KG1 (cell line): Measurements from ENCODE around the gene PITHD1.
"Not testable (repeated sequence)": the region's sequence is repeated elsewhere in the genome, so short reads cannot be mapped to it uniquely, and the experiment has no call there.

Experiments
- DNase-seq: peaks from one replicate; lab custom pipeline; 2025; lab: John Stamatoyannopoulos, UW

Gene PITHD1

GRCh38 chr1:23799255-23799569, 21.0 kb downstream of the PITHD1 start:
- DNase-seq: no peak

GRCh38 chr1:23799570-23800399, 21.6 kb downstream of the PITHD1 start:
- no peak for DNase-seq

- peak; percentile 93 for DNase-seq
These were observed 22.5 kb downstream of the PITHD1 start, which contains the start of gene GALE for GRCh38 chr1:23800400-23801337. Gene GALE (minus strand): TSS chr1:23800754. CDS start chr1:23799007, 1,747 bp downstream.

GRCh38 chr1:23801338-23801748, 23.1 kb downstream of the PITHD1 start:
- DNase-seq: no peak

- no peak for DNase-seq
These were observed 23.7 kb downstream of the PITHD1 start for GRCh38 chr1:23801876-23802275.

- not testable (repeated sequence) for DNase-seq
These were observed 24.7 kb downstream of the PITHD1 start for GRCh38 chr1:23802809-23803342.

- DNase-seq: no peak
These were observed 25.5 kb downstream of the PITHD1 start for GRCh38 chr1:23803674-23804073.

- DNase-seq: no peak
These were observed 26.1 kb downstream of the PITHD1 start for GRCh38 chr1:23804183-23804835.

GRCh38 chr1:23805025-23805424, 26.8 kb downstream of the PITHD1 start:
- no peak for DNase-seq

GRCh38 chr1:23806280-23806679, 28.1 kb downstream of the PITHD1 start:
- DNase-seq: no peak

GRCh38 chr1:23807453-23807852, 29.2 kb downstream of the PITHD1 start:
- no peak for DNase-seq

- peak; percentile 39 for DNase-seq
These were observed 31.5 kb downstream of the PITHD1 start for GRCh38 chr1:23809751-23810171.

GRCh38 chr1:23810818-23811540, 32.8 kb downstream of the PITHD1 start:
- DNase-seq: peak; percentile 61

- no peak for DNase-seq
These were observed 35.8 kb downstream of the PITHD1 start for GRCh38 chr1:23814016-23814415.

- DNase-seq: no peak
These were observed 38.1 kb downstream of the PITHD1 start for GRCh38 chr1:23816361-23816760.

- DNase-seq: peak; percentile 58
These were observed 38.7 kb downstream of the PITHD1 start for GRCh38 chr1:23816906-23817305.

GRCh38 chr1:23817633-23818032, 39.4 kb downstream of the PITHD1 start:
- DNase-seq: no peak

GRCh38 chr1:23823767-23824166, 45.5 kb downstream of the PITHD1 start:
- no peak for DNase-seq

GRCh38 chr1:23824711-23825075, 46.5 kb downstream of the PITHD1 start:
- no peak for DNase-seq

GRCh38 chr1:23825076-23825761, 47.0 kb downstream of the PITHD1 start, which contains the start of gene HMGCL:
Gene HMGCL (minus strand): TSS chr1:23825429. CDS start chr1:23825415, 14 bp downstream.
- peak; percentile 78 for DNase-seq
